ENCODE data around the gene BEST1. TPM values are rescaled to one million over a fixed set of nuclear protein-coding genes. Genes with fewer than 3 reads are reported as not detected.
A peak's percentile ranks its signal among the peaks of the same experiment; 100 is the strongest.
"Not testable (repeated sequence)": the region's sequence is repeated elsewhere in the genome, so short reads cannot be mapped to it uniquely, and the experiment has no call there.

BEST1 gene
- total RNA-seq, 1 donor from 2014 or later, result not detected

DNA sequence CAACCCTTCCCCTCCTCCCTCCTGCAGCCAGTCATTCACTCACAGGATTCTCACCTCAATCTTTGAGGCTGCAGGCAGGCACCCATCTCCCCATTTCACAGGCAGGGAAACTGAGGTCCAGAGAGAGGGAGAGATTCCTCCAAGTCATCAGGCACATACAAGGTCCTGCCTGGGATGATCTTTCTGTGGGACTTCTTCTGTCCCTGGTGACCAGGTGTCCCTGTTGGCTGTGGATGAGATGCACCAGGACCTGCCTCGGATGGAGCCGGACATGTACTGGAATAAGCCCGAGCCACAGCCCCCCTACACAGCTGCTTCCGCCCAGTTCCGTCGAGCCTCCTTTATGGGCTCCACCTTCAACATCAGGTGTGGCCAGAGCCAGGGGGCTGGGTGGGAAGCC lies 9.5 kb downstream of the BEST1 start:
- H3K4me3 Mint-ChIP-seq, result no peak overlapping the region
- H3K9me3 Mint-ChIP-seq, result no peaks in the 10 kb centered on the region
- peaks cover 8% of the 10 kb centered on the region for H3K27me3 Mint-ChIP-seq
- H3K36me3 Mint-ChIP-seq (ENCODE audit: low read depth), result peaks cover 24% of the 10 kb centered on the region
- no peak overlapping the region for H3K27ac Mint-ChIP-seq
- H3K4me1 Mint-ChIP-seq, result peaks cover 22% of the 10 kb centered on the region
- intact Hi-C loops (cut with micrococcal nuclease), result no loop called here
- DNase-seq, result no peak

DNA sequence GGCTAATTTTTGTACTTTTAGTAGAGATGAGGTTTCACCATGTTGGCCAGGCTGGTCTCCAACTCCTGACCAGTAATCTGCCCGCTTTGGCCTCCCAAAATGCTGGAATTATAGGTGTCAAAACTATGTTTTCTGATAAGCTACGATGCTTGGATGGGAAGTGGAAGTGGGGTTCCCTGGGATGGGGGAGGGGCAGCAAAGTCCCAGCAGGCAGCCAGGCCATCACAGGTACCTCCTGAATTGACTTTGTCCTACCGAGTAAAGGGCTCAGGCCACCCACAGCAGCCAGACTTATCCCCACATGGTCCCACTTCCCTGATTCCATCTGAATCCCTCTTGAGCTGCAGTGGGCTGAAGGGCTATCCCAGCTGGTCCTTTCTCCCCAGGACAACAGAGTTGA lies 10.4 kb downstream of the BEST1 start:
- H3K27me3 Mint-ChIP-seq, result peaks cover 5% of the 10 kb centered on the region

DNA sequence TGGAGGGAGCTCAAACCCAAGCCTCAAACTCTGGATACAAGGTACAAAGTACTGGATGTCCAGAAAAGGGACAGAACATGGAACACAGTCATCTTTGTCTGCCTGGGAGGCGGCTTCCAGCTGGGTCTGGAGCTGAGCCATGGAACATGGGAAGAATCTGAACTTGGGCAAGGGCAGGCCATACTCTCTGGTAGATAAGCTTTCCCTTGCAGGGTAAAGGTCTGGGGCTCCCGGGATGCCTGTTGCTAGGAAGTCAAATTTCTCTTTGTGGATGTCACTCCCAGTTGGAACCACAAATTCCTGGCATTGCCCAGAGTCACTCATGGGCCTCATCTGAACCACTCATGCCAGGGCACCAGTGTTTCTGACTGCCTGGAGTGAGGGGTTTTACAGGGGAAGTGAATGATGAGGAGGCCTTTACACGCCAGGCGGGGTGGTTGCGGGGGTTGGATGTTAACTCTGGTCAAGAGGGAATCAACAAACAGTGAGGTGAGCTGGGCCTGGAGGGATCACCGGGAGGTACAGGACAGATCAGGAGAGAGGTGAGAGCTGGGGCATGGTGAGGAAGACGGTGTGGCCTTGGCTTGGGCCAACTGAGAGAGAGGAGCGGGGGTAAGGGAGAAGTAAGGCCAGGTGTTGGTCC lies 11.5 kb downstream of the BEST1 start:
- Mint-ChIP-seq H3K27ac (no peak overlapping the region), H3K9me3 (no peaks in the 10 kb centered on the region), H3K27me3 (peaks cover 1% of the 10 kb centered on the region), H3K4me1 (peaks cover 30% of the 10 kb centered on the region), H3K4me3 (no peak overlapping the region), H3K36me3 (ENCODE audit: low read depth) (peaks cover 42% of the 10 kb centered on the region)
- no peak for DNase-seq
- intact Hi-C loops (cut with micrococcal nuclease), result no loop called here

More for the DNA sequence above, 10.4 kb downstream of the BEST1 start:
- no peak for DNase-seq
- H3K36me3 Mint-ChIP-seq (ENCODE audit: low read depth), result peaks cover 32% of the 10 kb centered on the region
- no peak overlapping the region for H3K27ac Mint-ChIP-seq
- intact Hi-C loops (cut with micrococcal nuclease), result no loop called here
- H3K4me3 Mint-ChIP-seq, result no peak overlapping the region
- H3K9me3 Mint-ChIP-seq, result no peaks in the 10 kb centered on the region
- peaks cover 28% of the 10 kb centered on the region for H3K4me1 Mint-ChIP-seq

DNA sequence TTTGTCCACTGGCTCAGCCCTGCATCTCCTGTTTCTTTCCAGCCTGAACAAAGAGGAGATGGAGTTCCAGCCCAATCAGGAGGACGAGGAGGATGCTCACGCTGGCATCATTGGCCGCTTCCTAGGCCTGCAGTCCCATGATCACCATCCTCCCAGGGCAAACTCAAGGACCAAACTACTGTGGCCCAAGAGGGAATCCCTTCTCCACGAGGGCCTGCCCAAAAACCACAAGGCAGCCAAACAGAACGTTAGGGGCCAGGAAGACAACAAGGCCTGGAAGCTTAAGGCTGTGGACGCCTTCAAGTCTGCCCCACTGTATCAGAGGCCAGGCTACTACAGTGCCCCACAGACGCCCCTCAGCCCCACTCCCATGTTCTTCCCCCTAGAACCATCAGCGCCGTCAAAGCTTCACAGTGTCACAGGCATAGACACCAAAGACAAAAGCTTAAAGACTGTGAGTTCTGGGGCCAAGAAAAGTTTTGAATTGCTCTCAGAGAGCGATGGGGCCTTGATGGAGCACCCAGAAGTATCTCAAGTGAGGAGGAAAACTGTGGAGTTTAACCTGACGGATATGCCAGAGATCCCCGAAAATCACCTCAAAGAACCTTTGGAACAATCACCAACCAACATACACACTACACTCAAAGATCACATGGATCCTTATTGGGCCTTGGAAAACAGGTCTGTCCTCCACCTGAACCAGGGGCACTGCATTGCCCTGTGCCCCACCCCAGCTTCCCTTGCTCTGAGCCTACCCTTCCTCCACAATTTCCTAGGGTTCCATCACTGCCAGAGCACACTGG lies 12.3 kb downstream of the BEST1 start:
- Mint-ChIP-seq H3K27me3 (no peaks in the 10 kb centered on the region), H3K36me3 (ENCODE audit: low read depth) (peaks cover 43% of the 10 kb centered on the region), H3K4me3 (no peak overlapping the region), H3K4me1 (peaks cover 30% of the 10 kb centered on the region), H3K9me3 (no peaks in the 10 kb centered on the region), H3K27ac (no peak overlapping the region)
- intact Hi-C loops (cut with micrococcal nuclease), result no loop called here
- DNase-seq, result no peak

DNA sequence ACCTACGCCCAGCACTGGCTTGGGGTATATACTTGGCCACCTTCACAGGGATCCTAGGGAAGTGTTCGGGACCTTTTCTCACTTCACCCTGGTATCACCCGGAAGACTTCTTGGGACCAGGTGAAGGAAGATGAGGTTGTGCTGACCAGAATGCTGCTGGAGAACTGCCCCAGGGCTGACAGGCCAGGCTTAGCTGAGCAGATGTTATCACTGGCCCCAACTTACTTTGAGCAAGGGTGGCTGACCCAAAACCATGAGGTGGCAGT lies 12.8 kb downstream of the BEST1 start:
- Mint-ChIP-seq H3K4me3 (no peak overlapping the region), H3K36me3 (ENCODE audit: low read depth) (peaks cover 43% of the 10 kb centered on the region), H3K9me3 (no peaks in the 10 kb centered on the region), H3K27me3 (no peaks in the 10 kb centered on the region), H3K27ac (peak overlapping the region; percentile 49), H3K4me1 (peaks cover 30% of the 10 kb centered on the region)
- intact Hi-C loops (cut with micrococcal nuclease), result no loop called here
- no peak for DNase-seq

DNA sequence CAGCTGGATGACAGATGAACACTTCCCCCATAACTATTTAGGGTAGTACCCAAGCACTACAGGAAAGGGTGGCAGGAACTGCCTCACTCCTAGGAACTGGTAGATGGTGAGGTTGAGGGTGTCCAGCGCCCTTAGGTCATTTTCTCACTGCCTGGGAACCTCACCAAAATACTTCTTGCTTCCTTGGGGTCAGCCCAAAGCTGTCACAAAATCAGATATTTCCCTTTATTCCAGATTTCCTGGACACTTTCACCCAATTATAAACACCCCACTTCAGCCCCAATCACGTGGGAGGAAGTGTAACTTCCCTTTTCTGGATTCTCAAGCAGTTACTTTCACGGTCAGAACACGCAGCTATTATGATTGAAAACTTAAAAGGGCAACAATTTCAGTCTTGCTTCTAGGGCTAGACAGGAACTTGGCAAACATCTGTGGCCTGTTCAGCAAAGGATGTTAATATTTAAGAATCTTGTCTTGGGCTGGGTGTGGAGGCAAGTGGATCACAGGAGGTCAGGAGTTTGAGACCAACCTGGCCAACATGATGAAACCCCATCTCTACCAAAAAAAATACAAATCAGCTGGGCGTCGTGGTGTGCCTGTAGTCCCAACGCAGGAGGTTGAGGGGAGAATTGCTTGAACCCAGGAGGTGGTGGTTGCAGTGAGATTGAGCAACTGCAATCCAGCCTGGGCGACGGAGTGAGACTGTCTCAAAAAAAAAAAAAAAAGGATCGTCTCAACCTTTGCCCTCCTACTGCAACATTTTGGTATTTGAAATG lies 13.3 kb downstream of the BEST1 start:
- peak; percentile 66 for DNase-seq
- intact Hi-C loops (cut with micrococcal nuclease), result no loop called here

DNA sequence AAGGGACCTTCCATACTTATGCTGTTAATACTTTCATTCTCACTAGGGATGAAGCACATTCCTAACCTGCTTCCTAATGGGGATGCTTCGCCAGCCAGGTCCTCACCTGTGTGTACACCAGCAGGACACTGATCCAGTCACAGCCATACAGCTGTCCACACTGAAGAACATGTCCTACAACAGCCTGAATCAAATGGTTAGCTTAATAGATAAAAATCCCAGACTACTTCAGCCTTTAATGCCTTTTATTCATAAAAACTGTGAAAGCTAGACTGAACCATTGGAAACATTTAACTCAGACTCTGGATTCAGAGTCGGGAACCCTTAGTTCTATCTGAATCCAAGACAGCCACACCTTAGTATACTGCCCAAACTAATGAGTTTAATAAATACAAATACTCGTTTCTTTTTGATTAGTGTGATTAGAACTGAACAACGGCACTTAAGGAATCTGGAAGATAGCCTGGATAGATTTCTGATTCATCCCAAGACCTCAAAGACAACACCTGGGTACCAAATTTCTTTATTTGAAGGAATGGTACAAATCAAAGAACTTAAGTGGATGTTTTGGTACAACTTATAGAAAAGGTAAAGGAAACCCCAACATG lies 14.0 kb downstream of the BEST1 start:
- DNase-seq, result no peak
- no peaks in the 10 kb centered on the region for H3K9me3 Mint-ChIP-seq
- no peak overlapping the region for H3K27ac Mint-ChIP-seq
- intact Hi-C loops (cut with micrococcal nuclease), result no loop called here
- H3K27me3 Mint-ChIP-seq, result no peaks in the 10 kb centered on the region
- peaks cover 40% of the 10 kb centered on the region for H3K4me1 Mint-ChIP-seq
- peak overlapping the region; percentile 30 for H3K4me3 Mint-ChIP-seq
- peaks cover 43% of the 10 kb centered on the region for H3K36me3 Mint-ChIP-seq (ENCODE audit: low read depth)

More for the DNA sequence above, 13.3 kb downstream of the BEST1 start:
- Mint-ChIP-seq H3K27me3 (no peaks in the 10 kb centered on the region), H3K36me3 (ENCODE audit: low read depth) (peaks cover 43% of the 10 kb centered on the region), H3K4me3 (peak overlapping the region; percentile 43), H3K4me1 (peaks cover 34% of the 10 kb centered on the region), H3K27ac (peak overlapping the region; percentile 49), H3K9me3 (no peaks in the 10 kb centered on the region)

DNA sequence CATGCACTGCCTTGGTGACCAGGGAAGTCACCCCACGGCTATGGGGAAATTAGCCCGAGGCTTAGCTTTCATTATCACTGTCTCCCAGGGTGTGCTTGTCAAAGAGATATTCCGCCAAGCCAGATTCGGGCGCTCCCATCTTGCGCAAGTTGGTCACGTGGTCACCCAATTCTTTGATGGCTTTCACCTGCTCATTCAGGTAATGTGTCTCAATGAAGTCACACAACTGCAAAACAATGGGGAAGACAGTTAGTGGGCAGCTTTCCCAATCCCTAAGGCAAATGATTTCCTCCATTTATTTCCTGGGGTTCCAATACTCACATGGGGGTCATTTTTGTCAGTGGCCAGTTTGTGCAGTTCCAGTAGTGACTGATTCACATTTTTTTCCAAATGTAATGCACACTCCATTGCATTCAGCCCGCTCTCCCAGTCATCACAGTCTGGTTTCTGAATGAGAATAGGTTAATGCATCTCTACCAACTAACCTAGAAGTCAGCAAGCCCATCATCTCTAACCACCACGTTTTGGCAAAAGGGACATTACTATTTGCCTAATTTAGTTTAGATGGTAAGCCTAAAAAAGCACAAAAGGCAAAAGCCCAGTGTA lies 14.6 kb downstream of the BEST1 start:
- not testable (repeated sequence) for H3K27me3 Mint-ChIP-seq, DNase-seq, H3K9me3 Mint-ChIP-seq
- Mint-ChIP-seq H3K27ac (peak overlapping the region; percentile 55), H3K4me1 (peaks cover 42% of the 10 kb centered on the region), H3K4me3 (peak overlapping the region; percentile 92), H3K36me3 (ENCODE audit: low read depth) (peaks cover 43% of the 10 kb centered on the region)
- intact Hi-C loops (cut with micrococcal nuclease), result loop anchor here (5.0 kb wide), 3 partner anchors 72 to 158 kb away; partner anchors contain the start of genes FADS3 and INCENP

DNA sequence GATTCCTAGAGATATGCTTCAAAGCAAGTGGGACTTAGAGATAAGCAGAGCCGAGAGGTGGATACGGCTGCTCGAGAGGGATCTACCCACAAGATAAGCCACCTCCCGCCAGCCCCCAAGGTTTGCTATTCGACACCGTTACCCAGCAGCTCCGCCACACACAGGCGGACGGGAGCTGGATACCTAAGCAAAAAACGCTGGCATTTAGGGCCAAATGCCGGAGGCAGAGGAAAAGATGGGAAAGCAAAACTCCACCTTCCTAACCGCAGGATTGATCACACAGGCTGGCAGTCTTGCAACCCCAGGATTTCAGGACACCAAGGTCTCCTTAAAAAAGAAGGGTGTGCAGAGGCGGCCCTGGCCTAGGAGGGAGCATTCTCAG lies 16.6 kb downstream of the BEST1 start:
- intact Hi-C loops (cut with micrococcal nuclease), result loop anchor here (1.0 to 5.0 kb wide), 4 partner anchors 74 to 174 kb away; partner anchors contain the start of genes FADS3, FEN1, INCENP and TMEM258
- H3K4me1 Mint-ChIP-seq, result peaks cover 56% of the 10 kb centered on the region
- no peaks in the 10 kb centered on the region for H3K9me3 Mint-ChIP-seq

DNA sequence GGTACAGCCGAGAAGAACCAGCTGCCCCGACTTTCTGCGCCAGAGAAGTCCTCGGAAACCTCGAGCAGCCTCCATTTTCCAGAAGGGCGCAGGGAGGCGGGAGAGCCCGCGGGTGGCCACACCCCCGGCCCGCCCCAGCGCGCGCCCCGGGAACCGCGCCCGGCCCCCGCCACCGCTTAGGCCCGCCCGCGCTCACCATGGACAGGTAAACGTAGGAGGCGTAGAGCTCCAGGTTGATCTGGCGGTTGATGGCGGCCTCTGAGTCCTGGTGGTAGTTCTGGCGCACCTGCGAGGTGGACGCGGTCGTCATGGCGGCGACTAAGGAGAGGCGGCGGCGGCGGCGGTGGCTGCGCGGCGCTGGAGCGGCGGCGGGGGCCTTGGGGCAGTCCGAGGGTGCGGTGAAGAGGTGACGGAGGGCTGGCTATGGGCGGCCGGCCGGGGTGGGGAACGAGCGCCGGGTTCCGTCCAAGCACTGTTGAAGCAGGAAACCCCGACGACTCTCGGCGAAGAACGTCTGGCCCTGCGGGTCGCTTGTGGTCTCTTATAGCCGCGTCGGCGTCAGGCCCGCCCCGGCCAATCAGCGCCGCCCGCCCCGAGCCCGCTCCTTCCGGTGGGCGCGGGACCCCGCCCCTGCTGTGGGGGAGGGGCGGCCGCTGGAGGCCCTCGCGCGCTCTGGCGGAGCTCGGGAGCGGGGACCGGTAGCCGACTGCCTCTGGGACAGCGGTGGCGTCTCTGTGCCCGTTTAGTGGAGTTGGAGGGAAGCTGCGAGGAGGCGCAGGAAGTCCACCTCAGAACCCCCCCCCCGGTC lies 17.2 kb downstream of the BEST1 start, which contains the start of gene FTH1:
Gene FTH1 (minus strand): TSS at position 519 of the 808 bp plus-strand sequence. CDS start 209 bp downstream, at position 310.
- peak within 1 kb of the TSS; percentile 92 for H3K4me3 Mint-ChIP-seq
- H3K9me3 Mint-ChIP-seq, result no peaks in the 10 kb centered on the region
- peaks cover 41% of the 10 kb centered on the region for H3K36me3 Mint-ChIP-seq (ENCODE audit: low read depth)
- DNase-seq, result peak; percentile 97
- no peaks in the 10 kb centered on the region for H3K27me3 Mint-ChIP-seq
- peak within 1 kb of the TSS; percentile 95 for H3K27ac Mint-ChIP-seq
- H3K4me1 Mint-ChIP-seq, result peaks cover 60% of the 10 kb centered on the region
- intact Hi-C loops (cut with micrococcal nuclease), result loop anchor here (1.0 to 5.0 kb wide), 4 partner anchors 75 to 175 kb away; partner anchors contain the start of genes FADS3, FEN1, INCENP and TMEM258

More for the DNA sequence above, 16.6 kb downstream of the BEST1 start:
- no peaks in the 10 kb centered on the region for H3K27me3 Mint-ChIP-seq
- peak overlapping the region; percentile 89 for H3K27ac Mint-ChIP-seq
- peak; percentile 83 for DNase-seq
- H3K36me3 Mint-ChIP-seq (ENCODE audit: low read depth), result peaks cover 43% of the 10 kb centered on the region
- peak overlapping the region; percentile 92 for H3K4me3 Mint-ChIP-seq

DNA sequence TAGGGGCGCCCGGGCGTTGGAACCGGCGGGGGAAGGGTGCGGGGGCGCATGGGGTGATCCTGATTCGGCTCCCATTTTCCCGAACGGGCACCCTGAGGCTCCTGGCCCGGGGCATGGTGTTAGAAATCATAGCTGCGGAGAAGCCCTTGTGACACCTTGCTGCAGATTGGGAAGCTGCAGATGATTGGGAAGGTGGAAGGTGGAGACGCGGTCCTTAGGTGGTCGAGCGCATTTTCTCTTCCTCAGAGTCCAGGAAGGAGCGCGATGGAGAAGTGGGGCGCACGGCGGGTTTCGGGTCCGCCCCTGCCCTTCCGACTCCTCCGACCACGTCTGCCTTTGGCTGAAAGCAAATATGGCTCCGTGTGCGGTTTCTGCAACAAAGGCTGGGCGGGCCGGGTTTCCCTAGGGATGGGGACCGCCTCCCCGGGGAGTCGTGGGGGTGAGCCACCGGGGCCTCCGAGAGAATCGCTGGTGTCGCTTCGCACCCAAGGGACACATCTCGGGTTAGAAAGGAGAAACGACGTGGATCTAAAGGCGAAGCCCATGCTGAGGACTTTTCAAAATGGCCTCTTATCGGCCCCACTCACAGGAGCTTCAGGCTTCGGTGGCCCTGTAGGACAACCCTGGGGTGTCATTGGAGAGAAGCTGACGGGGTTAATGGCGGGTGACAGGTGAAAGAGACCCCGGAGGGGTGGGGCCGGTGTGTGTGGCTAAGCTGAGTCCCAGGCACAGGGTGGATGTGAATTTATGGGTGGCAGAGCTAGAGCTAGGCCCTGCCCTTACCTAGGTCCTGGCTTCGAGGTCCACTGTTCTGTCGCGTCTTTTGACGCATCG lies 18.0 kb downstream of the BEST1 start:
- intact Hi-C loops (cut with micrococcal nuclease), result loop anchor here (1.0 to 5.0 kb wide), 5 partner anchors 76 to 176 kb away; partner anchors contain the start of genes FADS3, FEN1, INCENP and TMEM258
- H3K27me3 Mint-ChIP-seq, result no peaks in the 10 kb centered on the region

More for the DNA sequence above, 18.0 kb downstream of the BEST1 start:
- H3K9me3 Mint-ChIP-seq, result no peaks in the 10 kb centered on the region
- peaks cover 61% of the 10 kb centered on the region for H3K4me1 Mint-ChIP-seq
- H3K36me3 Mint-ChIP-seq (ENCODE audit: low read depth), result peaks cover 35% of the 10 kb centered on the region
- H3K27ac Mint-ChIP-seq, result peak overlapping the region; percentile 95
- DNase-seq, result peak; percentile 88
- H3K4me3 Mint-ChIP-seq, result peak overlapping the region; percentile 92

Measured in activated CD4-positive, alpha-beta T cell treated with anti-CD3 and anti-CD28 coated beads, Interleukin-2, amount 10 ng/mL, durations not matched to agents 24 days and 14 days (primary cell).